ENCODE data around the gene STS.

DNA sequence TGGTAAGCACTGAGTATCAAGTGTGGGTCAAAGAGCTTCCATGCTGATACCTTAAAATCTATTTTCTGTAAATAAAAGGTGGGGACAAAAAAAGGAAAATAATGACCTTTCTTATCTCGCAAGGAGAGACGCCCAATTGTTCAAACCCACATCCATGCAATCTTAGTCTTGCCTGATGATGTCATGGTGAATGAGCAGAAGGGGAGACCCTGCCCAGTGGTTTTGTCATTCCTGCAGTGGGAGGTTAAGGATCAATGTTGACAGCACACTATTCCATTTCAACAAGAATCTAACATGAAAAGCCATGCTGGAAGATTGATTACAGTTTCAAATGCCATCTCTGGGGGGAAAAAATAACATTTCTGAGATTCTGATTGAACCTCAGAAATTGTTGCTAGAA, 41.2 kb downstream of the STS start:
- TF ChIP-seq, protein P1, sequence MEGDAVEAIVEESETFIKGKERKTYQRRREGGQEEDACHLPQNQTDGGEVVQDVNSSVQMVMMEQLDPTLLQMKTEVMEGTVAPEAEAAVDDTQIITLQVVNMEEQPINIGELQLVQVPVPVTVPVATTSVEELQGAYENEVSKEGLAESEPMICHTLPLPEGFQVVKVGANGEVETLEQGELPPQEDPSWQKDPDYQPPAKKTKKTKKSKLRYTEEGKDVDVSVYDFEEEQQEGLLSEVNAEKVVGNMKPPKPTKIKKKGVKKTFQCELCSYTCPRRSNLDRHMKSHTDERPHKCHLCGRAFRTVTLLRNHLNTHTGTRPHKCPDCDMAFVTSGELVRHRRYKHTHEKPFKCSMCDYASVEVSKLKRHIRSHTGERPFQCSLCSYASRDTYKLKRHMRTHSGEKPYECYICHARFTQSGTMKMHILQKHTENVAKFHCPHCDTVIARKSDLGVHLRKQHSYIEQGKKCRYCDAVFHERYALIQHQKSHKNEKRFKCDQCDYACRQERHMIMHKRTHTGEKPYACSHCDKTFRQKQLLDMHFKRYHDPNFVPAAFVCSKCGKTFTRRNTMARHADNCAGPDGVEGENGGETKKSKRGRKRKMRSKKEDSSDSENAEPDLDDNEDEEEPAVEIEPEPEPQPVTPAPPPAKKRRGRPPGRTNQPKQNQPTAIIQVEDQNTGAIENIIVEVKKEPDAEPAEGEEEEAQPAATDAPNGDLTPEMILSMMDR (IDR thresholded peaks at IDR 0.05), result no peak
- no peak for TF ChIP-seq POLR2AphosphoS5 (IDR thresholded peaks at IDR 0.05)
- TF ChIP-seq EP300 (IDR thresholded peaks at IDR 0.05; ENCODE audit: low read depth), result no peak
- TF ChIP-seq POLR2A (IDR thresholded peaks at IDR 0.05), result no peak

All from transverse colon (tissue), 4 donors.